NCI-H187 (cell line): ENCODE results near the gene MSMO1.
"Not testable (repeated sequence)": the region's sequence is repeated elsewhere in the genome, so short reads cannot be mapped to it uniquely, and the experiment has no call there.

Experiments
- DNase-seq, 2 experiments: peaks; one replicate each; lab custom pipeline; 2025; lab: John Stamatoyannopoulos, UW

The MSMO1 gene

DNA sequence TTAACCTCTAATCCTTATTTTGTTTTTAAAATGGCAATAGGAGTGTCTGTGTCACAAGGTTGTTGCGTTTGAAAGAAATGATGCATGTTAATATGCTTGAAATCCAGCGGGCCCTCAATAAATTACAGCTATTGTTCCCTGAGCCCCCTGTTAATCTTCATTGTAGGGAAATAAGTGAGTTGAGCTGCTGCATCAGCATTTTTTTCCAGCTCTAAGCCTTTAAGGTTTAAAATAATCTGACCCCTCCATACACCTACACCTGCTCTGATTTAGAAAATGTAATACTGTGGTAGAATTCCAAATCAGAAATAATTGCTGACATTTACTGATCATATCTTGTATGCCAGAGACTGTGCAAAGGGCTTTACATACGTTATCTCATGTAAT is 2.6 kb upstream of the MSMO1 start:
- DNase-seq = no peak

DNA sequence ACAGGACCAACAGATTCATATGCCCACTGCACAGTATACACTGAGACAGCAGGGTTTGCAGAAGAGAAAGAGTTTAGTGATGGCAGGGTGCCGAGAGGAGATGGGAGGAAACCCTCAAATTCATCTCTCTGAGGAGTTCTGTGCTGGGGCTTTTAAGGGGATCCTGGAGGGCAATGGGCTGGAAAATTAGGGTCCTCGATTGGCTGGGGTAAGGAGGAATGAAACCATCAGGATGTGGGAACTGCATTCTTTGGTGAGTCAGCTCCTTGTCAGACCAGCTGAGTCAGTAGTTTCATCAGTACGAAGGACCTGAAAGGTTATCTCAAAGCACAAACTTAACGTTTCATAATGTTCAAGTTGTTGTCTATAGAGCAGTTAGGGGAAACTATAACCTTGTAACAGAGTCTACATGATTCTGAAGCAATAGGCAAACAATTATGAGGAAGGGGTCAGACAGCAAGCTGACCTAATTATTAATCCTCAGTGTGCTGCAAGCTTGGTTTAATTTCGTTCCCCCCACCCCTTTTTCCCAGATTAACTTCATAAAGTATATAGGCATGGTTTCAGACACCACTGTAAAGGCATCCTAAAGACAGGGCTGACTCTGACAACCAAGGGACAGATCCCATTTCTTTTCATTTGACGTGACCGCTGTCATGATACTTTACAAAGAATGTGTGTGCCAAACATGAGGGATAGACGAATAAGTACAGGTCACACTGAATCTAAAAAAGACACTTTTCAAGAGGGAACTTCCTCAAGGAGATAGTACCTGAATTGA is 1.5 kb upstream of the MSMO1 start:
- no peak for DNase-seq

DNA sequence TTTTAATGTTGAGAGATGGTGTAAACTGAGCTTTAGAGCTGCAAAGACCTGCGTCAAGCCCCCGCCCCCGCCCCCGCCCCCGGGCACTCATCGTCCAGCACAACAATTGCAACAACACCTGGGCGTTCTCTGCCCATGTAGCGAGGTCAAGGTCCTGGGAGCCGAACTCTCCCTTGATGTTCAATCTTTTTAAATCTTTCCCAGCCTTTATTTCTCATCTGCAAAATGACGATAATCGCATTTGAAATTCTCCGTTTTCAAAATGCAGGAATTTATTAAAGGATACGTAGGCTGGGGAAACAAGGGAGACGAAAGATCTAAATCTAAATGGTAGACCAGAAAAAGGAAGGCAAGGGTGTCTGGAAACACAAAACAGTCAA is 648 bp upstream of the MSMO1 start:
- peak in 1 of 2 experiments; percentile 6 for DNase-seq

DNA sequence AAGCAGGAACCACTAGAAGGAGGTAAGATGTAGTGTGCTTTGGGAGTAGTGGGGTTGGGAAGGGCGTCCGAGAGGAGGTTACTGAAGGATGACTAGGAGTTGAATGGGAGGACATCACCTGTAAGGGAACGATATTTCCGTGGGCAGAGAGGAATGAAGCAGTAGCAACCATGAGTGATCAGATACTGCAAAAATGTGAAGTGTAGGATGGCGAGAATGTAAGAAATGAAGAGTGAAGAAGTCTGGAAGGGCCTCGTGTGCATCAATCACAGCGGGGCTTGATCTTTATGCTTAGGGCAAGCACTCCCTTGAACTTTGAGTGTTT is 594 bp downstream of the MSMO1 start:
- DNase-seq = no peak

DNA sequence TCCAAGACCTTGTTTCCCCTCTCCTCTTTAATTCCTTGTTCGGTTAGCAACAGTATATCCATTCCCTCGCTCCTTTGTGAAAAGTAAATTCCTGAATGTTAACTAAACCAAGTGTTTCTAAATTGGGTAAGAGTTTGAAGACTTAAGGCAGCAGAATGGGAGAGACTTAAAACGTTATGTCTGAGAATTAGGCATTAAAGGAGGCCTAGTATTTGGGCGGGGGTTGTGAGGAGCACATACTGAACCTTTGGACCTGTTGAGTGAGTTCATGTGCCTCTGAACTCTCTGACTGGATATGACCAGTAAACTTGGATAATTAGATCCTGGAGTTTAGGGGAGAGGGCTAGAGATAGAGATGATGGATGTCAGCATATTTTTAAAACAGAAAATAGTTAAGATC is 1.2 kb downstream of the MSMO1 start:
- no peak for DNase-seq

DNA sequence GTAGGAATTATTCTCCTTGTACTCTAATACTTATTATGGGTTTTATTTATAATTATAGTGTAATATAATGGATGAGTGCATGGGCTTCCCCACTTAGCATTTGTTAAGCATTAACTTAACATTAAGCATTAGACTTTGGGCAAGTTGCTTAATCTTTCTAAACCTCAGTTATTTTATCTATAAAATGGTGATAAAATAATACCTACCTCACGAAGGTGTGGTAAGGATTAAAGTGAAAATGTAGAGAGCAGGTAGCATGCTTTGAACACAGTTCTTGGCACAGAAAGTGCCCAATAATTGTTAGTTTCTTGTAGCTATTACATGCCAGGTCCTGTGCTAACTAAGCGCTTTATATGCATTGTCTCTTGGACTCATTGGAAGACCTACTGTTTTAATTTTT is 2.6 kb downstream of the MSMO1 start:
- DNase-seq = no peak

DNA sequence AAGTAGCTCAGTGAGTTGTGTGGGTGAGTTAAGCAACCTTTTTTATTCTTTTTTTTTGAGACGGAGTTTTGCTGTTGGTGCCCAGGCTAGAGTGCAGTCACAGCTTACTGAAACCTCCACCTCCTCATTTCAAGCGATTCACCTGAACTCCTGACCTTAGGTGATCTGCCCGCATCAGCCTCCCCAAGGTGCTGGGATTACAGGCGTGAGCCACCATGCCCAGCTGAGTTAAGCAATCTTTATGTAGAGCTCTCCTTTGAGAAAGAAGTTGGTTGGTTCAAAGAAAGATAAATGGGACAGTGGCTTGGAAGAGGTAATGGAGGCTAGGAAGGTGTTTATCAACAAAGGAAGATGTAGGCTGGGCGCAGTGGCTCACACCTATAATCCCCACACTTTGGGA is 3.2 kb downstream of the MSMO1 start:
- DNase-seq = no peak

DNA sequence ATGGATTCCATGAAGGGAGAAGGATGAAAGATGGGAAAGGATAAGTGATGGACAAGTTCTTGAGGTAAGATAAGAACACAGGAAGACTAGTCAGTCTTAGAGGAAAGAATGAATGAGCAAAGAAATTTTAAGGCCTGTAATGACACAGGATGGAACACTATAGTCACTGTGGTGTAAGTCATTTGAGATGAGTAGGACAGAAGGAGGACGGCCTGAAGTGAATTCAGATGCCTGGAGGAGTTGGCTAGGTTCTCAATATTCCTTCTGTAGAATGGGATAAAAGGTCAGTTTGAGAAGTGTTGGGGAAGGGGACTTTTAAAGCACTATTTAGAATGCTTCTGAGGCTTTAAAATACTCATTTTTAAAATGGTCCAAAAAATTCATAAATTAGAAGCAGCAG is 3.9 kb downstream of the MSMO1 start:
- DNase-seq = no peak

DNA sequence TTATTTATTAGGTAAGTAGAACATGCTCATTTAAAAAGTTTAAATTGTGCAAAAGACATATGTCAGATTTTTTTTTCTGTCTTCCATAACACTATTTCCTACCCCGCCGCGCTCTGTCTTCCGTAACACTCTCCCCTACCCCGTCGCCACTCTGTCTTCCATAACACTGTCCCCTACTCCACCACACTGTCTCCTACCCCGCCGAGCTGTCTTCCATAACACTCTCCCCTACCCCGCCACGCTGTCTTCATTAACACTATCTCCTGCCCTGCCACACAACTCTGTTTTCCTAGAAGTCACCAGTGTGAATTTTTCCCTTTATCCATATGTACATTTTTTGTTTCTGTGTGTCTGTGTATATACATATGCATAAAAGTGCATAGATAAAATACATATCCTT is 4.4 kb downstream of the MSMO1 start:
- DNase-seq = no peak

DNA sequence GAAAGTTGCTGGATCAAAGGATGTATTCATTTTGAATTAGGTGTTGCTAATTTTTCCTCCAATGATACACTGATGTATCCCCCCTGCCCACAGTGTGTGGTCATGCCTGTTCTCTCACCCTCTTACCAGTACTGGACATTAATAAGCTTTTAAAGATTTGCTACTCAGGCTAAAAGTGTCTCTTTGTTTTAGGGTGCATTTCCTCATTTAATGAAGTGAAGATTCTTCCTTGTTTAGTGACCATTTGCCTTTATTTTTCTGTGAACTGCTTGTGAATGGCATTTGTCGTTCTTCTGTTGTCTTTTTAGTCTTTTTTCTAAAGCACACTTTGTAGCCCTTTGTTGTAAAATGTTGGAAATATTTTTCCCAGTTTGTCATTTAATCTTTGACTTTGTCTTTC is 5.0 kb downstream of the MSMO1 start:
- DNase-seq = no peak

DNA sequence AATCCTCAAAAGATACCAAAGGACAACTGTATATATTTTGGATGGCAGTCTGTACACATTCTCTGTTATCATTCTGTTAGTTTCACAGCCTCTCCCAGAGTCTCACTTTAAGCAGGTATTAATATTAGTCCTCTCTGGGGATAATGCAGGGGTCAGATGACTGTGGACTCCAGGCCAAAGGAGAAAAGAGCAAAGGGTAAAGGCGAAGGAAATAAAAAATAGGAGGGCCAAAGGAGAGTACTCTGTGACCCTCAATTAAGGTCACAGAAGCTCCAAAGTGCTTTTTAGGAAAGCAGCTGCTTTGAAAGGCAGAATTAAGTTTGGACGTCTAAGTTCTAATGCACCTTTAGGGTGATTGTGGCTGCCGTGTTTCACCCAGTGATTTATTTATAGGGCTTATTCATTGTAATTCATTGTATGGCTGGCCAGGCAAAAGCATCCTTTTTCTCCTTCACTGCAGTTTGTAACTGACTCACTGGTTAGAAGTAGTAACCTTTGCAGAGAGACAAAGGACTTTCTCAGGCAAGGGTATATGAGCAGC is 7.8 kb downstream of the MSMO1 start:
- DNase-seq = no peak

DNA sequence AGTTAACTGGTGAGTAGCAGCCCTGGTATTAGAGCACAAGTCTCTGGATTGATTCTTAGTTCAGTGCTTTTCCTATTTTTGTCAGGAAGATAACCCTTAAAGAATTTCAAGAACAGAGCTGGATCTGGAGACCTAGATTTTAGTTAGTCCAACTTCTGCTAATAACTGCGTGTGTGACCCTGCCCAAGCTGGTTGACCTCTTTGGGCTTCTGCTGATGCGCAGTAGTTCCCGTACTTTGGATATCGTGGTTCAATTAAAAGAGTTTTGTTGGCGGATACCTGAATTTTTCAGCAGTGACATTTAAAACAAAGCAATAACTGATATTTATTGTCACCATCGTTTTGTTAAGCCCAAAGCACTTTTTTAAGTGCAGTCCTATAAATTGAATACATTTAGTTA is 9.3 kb downstream of the MSMO1 start:
- DNase-seq = no peak

DNA sequence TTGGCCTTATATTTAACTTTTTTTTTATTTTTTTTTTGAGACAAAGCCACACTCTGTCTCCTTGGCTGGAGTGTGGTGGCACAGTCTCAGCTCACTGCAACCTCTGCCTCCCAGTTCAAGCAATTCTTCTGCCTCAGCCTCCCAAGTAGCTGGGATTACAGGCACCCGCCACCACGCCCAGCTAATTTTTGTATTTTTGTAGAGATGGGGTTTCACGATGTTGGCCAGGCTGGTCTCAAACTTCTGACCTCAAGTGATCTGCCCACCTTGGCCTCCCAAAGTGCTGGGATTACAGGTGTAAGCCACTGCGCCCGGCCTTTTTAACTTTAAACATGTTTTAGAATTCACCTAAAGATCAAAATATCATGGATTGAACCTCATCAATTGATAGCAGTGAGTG is 14.9 kb downstream of the MSMO1 start:
- DNase-seq = not testable (repeated sequence)

DNA sequence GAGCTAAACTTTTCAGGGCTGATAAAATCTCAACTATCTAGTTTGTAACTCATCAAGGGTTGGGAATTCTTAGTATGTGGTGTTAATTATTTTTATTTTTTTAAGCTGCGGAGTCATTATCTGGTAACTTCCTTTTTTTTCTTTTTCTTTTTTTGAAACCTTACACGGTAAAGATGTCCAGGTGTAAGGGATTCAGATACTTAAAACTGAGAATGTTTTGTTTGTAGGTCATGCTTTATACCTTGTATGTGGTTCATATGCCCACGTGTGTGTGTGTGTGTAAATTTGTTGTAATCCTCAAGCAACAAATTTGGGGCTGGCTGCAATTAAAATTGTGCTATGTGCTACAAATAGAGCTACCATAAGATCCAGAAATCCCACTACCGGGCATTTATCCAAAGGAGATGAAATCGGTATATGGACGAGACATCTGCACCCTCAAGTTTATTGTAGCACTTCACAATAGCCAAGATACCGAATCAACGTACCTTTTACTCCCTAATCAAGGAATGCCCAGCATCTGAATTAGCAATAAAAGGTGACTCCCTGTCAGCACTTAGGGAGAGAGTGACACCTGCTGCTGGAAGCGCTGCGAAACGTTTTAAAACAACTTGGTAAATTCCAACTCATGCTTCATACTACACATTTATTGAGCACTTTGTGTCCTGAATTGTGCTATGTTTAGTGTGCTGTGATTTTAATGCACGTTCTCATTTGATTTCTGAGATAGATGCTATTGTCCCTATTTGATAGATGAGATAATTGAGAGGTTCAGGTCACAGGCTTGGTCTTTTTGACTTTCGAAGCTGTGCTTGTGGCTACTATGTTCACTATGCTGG is 16.1 kb downstream of the MSMO1 start:
- no peak for DNase-seq

DNA sequence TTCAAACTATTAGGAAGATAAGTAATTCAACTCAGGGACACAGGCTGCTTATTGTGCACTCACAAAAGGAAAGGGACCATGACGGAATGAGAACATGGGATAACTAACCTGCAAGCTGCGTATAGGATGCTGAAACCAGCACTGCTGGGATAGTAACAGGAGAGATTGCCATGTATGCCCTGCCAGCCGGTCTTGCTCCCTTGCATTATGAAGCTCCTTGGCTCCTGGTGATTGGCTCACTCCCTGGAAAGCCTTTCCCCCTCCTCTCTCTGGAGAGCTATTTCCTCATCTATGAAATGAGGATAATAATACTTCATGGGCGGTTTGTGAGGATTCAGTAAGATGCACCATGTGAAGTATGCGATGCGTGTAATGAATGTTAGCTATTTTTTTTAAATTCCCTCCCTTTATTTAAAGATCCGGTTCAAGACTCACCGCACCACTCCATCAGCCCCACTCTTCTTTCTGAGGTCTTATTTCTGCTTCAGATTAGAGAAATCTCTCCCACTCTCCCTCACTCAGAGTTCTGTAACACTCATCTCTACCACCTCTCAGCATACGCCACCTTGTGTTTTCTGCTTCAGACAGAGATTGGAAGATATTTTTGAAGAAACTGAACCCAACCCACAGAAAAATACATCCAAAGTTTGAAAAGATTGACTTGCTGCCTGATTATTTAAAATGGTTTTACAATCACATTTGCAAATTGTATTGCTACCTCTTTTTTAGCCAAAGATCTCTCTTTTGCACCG is 18.4 kb downstream of the MSMO1 start:
- DNase-seq = no peak

DNA sequence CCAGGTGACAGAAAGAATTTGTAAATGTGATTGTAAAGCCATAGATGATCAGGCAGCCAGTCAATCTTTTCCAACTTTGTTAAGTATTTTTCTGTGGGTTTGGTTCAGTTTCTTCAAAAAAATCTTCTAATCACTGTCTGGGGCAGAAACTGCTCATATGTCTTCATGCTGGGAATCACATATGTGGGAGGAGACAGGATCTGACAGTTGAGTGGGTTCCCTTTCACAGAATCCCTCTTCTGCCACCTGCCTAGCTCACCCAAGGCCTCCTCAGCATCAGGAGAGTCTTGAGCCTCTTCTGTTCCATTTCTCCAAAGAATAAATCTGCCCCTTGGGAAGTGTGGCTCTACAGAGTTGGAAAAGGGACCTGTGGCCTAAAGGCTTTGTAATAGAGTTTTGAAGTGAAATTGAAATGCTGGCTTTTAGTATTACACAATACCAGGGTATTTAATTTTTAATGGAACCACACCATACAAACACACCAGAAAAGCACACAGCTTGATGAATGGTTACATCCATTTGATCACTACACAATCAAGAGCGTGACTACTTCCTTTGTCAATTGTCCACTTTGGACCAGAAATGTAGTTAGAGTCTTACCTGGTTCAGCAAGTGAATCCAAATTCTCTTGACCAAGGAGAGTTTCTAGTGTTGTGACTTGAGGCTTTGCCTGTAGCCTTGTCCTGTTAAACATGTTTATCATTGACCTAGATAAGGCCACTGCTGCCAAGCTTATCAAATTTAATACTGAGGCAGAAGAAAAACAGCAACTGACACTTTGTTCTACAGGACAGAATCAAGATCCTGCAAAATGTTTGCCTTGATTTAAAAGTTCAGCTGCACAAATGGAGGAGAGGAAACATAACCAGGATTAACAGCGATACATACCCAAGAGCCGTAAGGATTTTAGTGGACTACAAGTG is 20.4 kb downstream of the MSMO1 start:
- no peak for DNase-seq

DNA sequence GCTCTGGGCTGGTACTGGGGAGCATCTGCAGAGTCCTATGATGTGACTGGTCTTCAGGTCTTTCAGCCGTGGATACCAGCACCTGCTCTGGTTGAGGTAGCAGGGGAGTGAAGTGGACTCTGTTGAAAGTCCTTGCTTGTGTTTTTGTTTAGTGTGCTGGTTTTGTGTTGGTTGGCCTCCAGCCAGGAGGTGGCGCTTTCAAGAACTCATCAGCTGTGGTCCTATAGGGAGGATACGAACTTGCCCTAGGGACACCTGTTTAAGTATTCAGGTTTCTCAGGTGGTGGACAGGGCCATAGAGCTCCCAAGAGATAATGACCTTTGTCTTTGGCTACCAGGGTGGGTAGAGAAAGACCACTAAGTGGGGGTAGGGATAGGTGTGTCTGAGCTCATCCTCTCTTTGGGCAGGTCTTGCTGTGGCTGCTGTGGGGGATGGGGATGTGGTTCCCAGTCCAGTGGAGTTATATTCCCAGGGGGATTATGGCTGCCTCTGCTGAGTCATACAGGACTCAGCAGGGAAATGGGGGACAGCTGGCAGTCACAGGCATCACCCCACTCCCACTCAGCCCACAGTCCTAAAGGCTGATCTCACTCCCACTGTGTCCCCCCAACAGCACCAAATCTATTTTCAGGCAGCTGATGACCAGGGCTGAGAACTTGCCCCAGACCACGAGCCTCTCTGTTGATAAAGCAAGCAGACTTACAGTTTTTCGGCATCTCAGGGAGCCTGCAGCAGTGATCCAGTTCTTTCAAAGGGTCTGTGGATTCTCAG is 24.1 kb downstream of the MSMO1 start:
- no peak for DNase-seq

DNA sequence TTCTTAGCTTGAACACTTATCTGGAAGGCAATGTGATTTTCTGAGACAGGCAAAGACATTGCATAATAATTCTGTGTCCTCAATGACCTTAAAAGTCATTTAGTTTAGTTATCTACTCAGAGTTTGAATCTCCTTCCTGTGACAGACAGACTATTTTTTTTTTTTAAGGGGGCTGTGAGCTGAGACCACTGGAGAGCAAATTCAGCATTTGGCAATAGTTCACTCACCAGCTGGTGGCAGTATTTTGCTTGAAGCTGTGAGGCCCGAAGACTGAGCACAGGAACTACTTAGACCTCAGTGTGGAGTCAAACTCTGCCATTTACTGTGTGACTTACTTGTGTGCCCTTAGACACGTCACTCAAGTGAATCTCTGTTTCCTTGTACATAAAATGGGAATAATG is 28.4 kb downstream of the MSMO1 start:
- no peak for DNase-seq

DNA sequence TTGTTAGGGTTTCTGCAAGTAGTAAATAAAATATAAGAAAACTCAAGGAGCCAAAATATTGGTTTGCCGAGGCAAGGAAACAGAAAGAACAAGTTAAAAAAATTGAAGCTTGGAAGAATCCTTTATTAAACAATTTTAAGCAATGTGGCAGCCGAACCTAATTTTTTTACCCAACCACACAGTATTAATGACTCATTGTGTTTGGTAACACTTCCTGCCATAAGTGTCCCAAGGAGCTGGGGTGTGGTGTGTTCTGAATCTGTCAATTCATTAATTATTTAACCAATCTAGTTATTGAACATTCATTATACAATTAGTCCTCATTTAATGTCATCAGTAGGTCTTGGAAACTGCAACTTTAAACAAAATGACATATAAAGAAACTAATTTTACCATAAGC is 32.0 kb downstream of the MSMO1 start:
- DNase-seq = no peak

DNA sequence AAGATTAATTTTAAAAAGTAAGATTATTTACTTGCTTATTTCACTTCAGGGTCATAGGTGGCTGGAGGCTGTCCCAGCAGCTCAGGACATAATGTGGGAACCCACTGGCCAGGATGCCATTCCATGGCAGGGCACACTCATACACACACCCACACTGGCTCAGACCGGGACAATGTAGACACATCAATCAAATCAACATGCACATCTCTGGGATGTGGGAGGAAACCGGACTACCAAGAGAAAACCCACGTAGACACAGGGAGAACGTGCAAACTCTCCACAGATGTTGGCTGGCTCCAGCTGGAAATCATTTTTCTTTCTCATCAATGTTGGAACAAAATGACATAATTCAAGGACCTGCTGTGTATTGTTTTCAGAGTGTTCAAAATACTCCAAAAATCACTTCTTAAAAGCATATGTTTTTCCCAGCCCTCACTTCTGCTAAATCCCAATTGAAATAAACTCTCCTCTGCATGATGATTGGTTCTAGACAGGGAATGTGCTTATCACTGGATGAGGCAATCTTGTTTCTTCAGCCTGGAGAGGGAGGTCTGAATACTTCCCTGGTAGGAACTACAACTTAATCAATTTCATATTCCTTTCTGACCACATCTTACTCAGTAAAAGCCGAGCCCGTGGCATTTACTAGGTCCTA is 32.7 kb downstream of the MSMO1 start:
- no peak for DNase-seq
